HG03139 (cell line): ENCODE data around the gene SRY.
"Not testable (repeated sequence)": the region's sequence is repeated elsewhere in the genome, so short reads cannot be mapped to it uniquely, and the experiment has no call there.

Experiments used
- ATAC-seq: cut with Tn5 transposase; IDR thresholded peaks from one replicate; pipeline ENCODE4 v1.9.1; 2021; ENCODE audit not compliant: unreplicated experiment

SRY gene

DNA sequence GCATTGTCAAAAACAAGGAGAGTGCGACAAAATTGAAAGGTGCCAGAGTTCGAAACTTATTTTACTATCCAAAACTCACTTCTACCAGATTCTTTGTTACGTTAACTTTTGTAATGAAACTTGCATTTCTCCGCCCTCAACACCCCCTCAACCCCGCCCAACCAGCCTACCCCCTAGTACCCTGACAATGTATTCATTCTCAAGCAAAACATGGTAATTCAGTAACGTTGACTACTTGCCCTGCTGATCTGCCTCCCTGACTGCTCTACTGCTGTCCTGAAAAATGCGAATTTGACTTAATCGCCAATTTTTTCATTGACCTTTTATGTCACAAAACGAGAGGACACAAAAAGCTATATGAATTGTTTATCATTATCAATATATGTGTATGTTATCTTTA lies at the start of gene SRY:
TSS of gene SRY (minus strand) at position 83 of the 400 bp plus-strand sequence. CDS start at position 4, 79 bp downstream.
- no peak for ATAC-seq

DNA sequence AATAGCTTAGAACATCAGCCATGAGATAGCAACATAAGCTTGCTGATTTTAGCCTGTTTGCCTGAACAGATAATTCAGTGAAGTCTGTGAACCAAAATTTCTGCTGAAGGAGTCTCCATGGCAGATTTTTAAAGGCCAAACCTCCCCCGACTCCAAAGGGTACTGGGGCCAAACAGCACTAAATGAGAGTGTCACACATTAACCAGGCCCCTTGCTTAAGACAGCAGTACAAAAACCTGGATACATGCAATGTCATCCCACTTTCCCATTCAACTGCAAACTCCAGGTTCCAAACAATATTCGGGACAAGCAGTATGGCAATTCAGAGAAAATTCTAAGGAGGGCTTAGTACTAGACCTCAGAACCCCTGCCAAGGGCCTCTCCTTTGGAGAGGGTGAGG lies 49.6 kb upstream of the SRY start:
- ATAC-seq = no peak

DNA sequence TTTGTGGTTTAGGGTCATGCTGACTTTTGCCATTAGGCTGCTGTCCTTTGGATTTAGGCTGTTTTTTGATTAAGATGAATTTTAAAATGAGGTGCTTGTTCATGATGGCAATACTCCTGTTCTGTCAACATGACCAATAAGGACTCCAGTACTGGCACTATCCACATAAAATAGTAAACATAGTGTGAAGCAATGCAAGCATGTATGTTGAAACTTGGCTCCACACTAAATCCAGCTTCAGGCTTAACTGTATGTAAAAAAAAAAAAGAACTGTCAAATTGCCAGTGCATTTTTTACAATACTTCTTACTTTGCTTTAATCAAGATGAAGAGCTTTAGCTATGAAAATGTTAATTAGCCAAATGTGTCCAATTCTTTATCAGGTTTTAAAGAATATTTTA lies 47.7 kb upstream of the SRY start:
- no peak for ATAC-seq

DNA sequence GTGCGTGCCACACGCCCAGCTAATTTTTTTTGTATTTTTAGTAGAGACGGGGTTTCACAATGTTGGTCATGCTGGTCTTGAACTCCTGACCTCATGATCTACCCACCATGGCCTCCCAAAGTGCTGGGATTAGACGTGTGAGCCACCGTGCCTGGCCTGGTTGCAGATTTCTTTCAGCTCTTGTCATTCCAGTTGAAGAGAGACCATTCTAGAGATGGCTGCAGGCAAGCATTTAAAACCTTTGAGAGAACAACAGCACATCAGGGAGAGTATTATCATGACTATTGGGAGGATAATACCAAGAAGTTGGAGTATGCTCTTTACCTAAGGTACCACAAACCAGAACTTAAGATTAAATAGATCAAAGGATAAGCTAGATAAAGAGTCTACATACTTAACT lies 41.0 kb upstream of the SRY start:
- no peak for ATAC-seq

DNA sequence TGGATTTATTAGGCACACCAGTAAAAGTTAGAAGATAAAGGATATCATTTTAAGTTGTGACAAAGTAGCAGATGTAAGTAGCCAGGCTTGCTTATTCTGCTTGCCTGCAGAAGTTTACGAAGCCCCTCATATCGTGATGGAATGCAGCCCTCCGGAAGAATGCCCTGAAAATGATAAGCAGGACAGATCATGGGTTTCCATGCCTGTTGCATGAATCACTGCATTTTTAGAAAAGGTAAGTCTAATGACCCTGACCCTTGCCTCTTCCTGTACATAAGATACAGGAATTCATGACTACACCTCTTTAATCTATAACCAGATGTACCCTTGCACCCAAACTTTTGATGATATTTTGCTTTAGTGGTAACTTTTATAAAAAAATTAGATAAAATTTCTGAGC lies 37.0 kb upstream of the SRY start:
- ATAC-seq = no peak

DNA sequence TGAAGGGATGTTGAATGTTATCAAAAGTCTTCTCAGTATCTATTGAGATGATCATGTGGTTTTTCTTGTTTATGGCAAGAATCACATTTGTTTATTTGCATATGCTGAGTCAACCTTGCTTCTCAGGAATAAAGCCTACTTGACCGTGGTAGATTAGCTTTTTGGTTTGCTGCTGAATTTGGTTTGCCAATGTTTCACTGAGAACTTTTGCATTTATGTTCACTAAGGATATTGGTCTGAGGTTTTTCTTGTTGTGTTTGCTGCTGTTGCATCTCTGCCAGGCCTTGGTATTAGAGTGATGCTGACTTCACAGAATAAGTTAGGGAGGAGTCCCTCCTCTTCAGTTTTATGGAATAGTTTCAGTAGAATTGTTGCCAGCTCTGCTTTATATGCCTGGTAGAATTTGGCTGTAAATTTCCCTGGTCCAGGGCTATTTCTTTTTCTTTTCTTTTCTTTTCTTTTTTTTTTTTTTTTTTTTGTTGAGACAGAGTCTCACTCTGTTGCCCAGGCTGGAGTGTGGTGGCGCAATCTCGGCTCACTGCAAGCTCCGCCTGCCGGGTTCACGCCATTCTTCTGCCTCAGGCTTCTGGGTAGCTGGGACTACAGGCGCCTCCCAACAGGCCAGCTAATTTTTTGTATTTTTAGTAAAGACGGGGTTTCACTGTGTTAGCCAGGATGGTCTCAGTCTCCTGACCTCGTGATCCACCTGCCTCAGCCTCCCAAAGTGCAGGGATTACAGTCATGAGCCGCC lies 29.8 kb upstream of the SRY start:
- ATAC-seq = not testable (repeated sequence)

DNA sequence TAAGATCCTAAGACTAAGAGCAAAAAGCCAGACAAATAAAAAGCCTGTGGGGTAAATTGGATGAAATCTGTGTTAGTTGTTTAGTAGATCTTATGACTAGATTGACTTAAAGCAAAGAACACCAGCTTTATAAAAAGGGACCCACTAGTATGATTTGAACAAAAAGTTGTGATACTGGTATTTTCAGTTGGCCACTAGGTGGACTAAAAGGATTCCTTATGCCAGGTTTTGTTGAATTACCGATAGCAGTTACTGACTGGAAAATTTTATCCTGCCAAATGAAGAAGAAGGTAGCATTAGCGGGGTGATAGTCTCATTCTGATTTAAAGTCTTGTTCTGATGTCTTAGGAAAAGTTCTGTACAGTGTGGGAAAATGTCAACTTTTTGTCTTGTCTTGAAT lies 12.8 kb upstream of the SRY start:
- ATAC-seq = no peak

DNA sequence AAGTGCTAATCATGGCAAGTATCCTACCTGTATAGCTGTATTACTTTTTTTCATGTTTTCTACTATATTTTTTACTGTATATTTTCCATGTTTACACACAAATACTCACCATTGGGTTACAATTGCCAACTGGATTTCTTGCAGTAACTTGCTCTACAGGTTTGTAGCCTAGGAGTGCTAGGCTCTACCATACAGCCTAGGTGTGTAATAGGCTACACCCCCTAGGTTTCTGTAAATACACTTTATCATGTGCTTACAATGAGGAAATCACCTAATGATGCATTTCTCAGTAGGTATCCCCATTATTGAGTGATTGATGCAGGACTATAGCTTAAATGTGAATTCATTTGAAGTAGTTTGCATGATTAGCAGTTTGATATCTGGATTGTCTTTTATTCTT lies 10.5 kb upstream of the SRY start:
- ATAC-seq = no peak

DNA sequence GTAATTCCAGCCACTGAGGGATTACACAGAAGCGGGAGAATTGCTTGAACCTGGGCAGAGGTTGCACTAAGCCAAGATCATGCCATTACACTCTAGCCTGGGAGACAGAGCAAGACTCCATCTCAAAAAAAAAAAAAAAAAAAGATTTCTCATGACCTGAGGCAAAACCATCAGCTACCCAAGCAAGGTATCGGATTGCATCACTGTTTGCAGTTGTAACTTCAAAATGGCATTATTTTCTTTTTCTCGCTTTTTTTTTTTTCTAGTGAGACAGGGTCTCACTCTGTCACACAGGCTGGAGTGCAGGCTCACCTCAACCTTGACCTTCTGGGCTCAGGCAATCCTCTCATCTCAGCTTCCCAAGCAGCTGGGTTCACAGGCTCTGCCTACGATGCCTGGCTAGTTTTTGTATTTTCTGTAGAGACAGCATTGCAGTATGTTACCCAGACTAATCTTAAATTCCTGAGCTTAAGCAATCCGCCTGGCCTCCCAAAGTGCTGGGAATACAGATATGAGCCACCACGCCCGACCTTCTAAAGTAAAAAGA lies 9.6 kb upstream of the SRY start:
- no peak for ATAC-seq

DNA sequence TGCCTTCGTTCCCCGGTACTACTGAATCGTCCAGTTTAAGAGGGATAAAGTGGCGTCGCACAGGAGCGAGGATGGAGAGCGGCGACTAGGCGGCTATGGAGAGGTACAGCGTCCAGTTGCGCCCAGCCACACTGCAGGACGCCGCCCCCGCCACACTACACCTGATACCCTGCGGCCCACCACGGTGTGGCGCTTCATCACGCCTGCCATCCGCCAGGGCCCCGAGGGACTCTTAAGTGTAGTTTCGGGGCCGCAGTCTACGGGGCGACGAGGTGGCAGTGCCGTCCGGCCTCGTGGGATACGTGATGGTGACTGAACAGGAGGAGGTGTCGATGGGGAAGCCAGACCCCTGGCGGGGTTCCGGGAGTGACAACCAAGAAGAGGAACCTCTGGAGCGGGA lies 2.3 kb upstream of the SRY start:
- no peak for ATAC-seq

DNA sequence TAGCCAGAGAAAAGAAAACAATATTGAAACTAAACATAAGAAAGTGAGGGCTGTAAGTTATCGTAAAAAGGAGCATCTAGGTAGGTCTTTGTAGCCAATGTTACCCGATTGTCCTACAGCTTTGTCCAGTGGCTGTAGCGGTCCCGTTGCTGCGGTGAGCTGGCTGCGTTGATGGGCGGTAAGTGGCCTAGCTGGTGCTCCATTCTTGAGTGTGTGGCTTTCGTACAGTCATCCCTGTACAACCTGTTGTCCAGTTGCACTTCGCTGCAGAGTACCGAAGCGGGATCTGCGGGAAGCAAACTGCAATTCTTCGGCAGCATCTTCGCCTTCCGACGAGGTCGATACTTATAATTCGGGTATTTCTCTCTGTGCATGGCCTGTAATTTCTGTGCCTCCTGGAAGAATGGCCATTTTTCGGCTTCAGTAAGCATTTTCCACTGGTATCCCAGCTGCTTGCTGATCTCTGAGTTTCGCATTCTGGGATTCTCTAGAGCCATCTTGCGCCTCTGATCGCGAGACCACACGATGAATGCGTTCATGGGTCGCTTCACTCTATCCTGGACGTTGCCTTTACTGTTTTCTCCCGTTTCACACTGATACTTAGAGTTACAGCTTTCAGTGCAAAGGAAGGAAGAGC lies 488 bp downstream of the SRY start:
- no peak for ATAC-seq
